Mesenchymal stem cell (in vitro differentiated cells and primary cell): ENCODE measurements around the gene BCO1.

Experiments
- DNase-seq: peaks from one replicate; pipeline ENCODE4 v3.0.0-alpha.2; 2013
- H2AFZ ChIP-seq: one replicate; pipeline ENCODE4 v1.6.1; 2013; ENCODE audit warnings: low read depth, mild to moderate bottlenecking, control low read depth, inconsistent platforms, low read length, moderate library complexity
- H2AK5ac ChIP-seq: 2 replicates; pipeline ENCODE4 v1.6.1; 2013; ENCODE audit warnings: low read length, moderate library complexity, mild to moderate bottlenecking, inconsistent platforms; ENCODE audit not compliant: severe bottlenecking
- H2BK120ac ChIP-seq: one replicate; pipeline ENCODE4 v1.6.1; 2013; ENCODE audit warnings: low read depth, mild to moderate bottlenecking, inconsistent platforms, low read length, moderate library complexity
- H2BK12ac ChIP-seq, 2 experiments: one replicate each; pipeline ENCODE4 v1.6.1; 2013; ENCODE audit warnings: inconsistent platforms in 2 of 2, low read length in 2 of 2, mild to moderate bottlenecking in 2 of 2, moderate library complexity in 2 of 2, control low read depth in 1 of 2
- H2BK15ac ChIP-seq: one replicate; pipeline ENCODE4 v1.6.1; 2013; ENCODE audit warnings: mild to moderate bottlenecking, low read depth, inconsistent platforms; ENCODE audit not compliant: poor library complexity, severe bottlenecking
- H2BK5ac ChIP-seq: 2 replicates; pipeline ENCODE4 v1.6.1; 2013; ENCODE audit warnings: low read depth, mild to moderate bottlenecking, low read length, control low read depth, inconsistent platforms; ENCODE audit not compliant: poor library complexity, severe bottlenecking
- H3K14ac ChIP-seq, 2 experiments: one replicate each; pipeline ENCODE4 v1.6.1; 2013; ENCODE audit warnings: inconsistent platforms in 2 of 2, low read length in 2 of 2, control low read depth in 1 of 2, mild to moderate bottlenecking in 1 of 2, moderate library complexity in 1 of 2
- H3K18ac ChIP-seq, 2 experiments: one replicate each; pipeline ENCODE4 v1.6.1; 2013; ENCODE audit warnings: inconsistent platforms in 2 of 2, low read length in 2 of 2, control low read depth in 1 of 2, low read depth in 1 of 2, mild to moderate bottlenecking in 1 of 2
- H3K23ac ChIP-seq, 2 experiments: one replicate each; pipeline ENCODE4 v1.6.1; 2013; ENCODE audit warnings: inconsistent platforms in 2 of 2, low read length in 2 of 2, mild to moderate bottlenecking in 2 of 2, moderate library complexity in 2 of 2, control low read depth in 1 of 2
- H3K27ac ChIP-seq: 2 replicates; pipeline ENCODE4 v1.5.1; 2013; ENCODE audit warnings: mild to moderate bottlenecking, moderate library complexity, low read length, control low read depth, inconsistent platforms; ENCODE audit not compliant: poor library complexity, severe bottlenecking
- H3K27me3 ChIP-seq, 2 experiments: 2 replicates each; pipeline versions ENCODE4 v1.6.1 to v1.7.0; 2013; ENCODE audit warnings: low read length in 2 of 2, mild to moderate bottlenecking in 2 of 2, moderate library complexity in 2 of 2, control low read depth in 1 of 2, inconsistent platforms in 1 of 2; ENCODE audit not compliant: control insufficient read depth in 1 of 2, insufficient read depth in 1 of 2
- H3K36me3 ChIP-seq, 2 experiments: 2 replicates each; pipeline versions ENCODE4 v1.6.1 to v1.7.0; 2013; ENCODE audit warnings: low read length in 2 of 2, control low read depth in 1 of 2, inconsistent platforms in 1 of 2, low read depth in 1 of 2, mild to moderate bottlenecking in 1 of 2; ENCODE audit not compliant: insufficient read depth in 2 of 2, control insufficient read depth in 1 of 2
- H3K4ac ChIP-seq, 2 experiments: one replicate each; pipeline ENCODE4 v1.6.1; 2013; ENCODE audit warnings: inconsistent platforms in 2 of 2, low read length in 2 of 2, mild to moderate bottlenecking in 2 of 2, moderate library complexity in 2 of 2, control low read depth in 1 of 2, low read depth in 1 of 2
- H3K4me1 ChIP-seq: 2 replicates; pipeline ENCODE4 v1.6.1; 2013; ENCODE audit warnings: low read depth, low read length, control low read depth; ENCODE audit not compliant: control insufficient read depth, insufficient read depth
- H3K4me2 ChIP-seq: 2 replicates; pipeline ENCODE4 v1.6.1; 2013; ENCODE audit warnings: low read length, mild to moderate bottlenecking, inconsistent platforms; ENCODE audit not compliant: poor library complexity, severe bottlenecking
- H3K4me3 ChIP-seq, 2 experiments: 2 replicates each; pipeline versions ENCODE4 v1.5.1 to v1.7.0; 2013; ENCODE audit warnings: low read length in 2 of 2, mild to moderate bottlenecking in 2 of 2, control low read depth in 1 of 2, low read depth in 1 of 2; ENCODE audit not compliant: insufficient read depth in 1 of 2
- H3K79me1 ChIP-seq: replicated peaks from 2 replicates; pipeline ENCODE4 v1.6.1; 2013; ENCODE audit warnings: mild to moderate bottlenecking, control low read depth, low read length, inconsistent platforms; ENCODE audit not compliant: poor library complexity, severe bottlenecking
- H3K9ac ChIP-seq: 2 replicates; pipeline ENCODE4 v1.7.0; 2013; ENCODE audit warnings: mild to moderate bottlenecking, low read length, moderate library complexity
- H3K9me3 ChIP-seq: 2 replicates; pipeline ENCODE4 v1.7.0; 2013; ENCODE audit warnings: mild to moderate bottlenecking, low read length; ENCODE audit not compliant: control insufficient read depth
- H4K8ac ChIP-seq: one replicate; pipeline ENCODE4 v1.6.1; 2013; ENCODE audit warnings: inconsistent platforms, mild to moderate bottlenecking, low read length, moderate library complexity
- H4K91ac ChIP-seq: one replicate; pipeline ENCODE4 v1.6.1; 2013; ENCODE audit warnings: mild to moderate bottlenecking, low read length, inconsistent platforms
- WGBS: methylation state at CpG from one replicate; pipeline ENCODE4 v1.1.7; 2013; ENCODE audit warnings: mixed read lengths; 5-methylcytosine and 5-hydroxymethylcytosine counted together

Gene BCO1

DNA sequence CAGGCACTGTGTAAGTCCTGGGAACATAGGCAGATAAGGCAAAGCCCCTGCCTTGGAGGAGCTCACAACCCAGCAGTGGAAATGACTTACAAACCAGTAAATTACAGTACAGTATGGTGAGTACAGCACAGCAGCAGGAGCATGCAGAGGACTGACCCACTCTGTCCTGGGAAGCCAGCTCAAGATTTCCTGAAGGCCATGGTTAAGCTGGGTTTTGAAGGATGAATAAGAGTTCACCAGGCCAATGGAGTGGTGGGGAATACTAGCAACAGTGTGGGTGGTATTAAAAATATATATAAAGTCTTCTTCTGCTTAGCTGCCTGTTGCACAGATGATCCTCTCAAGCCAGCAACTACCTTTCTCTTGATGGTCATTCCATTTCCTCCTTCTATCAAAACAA lies 73.3 kb downstream of the BCO1 start:
- H2BK5ac ChIP-seq = no peak overlapping the region
- peaks cover 0 to 3% of the 10 kb centered on the region in 2 experiments for H3K36me3 ChIP-seq
- H3K9ac ChIP-seq = no peak overlapping the region
- H3K27ac ChIP-seq = no peak overlapping the region
- H3K9me3 ChIP-seq = no peaks in the 10 kb centered on the region
- H2AFZ ChIP-seq = no peak overlapping the region
- H3K4ac ChIP-seq = no peak overlapping the region
- H2BK12ac ChIP-seq = no peak overlapping the region
- no peak overlapping the region for H4K91ac ChIP-seq
- H2AK5ac ChIP-seq = no peak overlapping the region
- H3K18ac ChIP-seq = no peak overlapping the region
- H3K14ac ChIP-seq = no peak overlapping the region
- no peak overlapping the region for H2BK120ac ChIP-seq
- H2BK15ac ChIP-seq = no peak overlapping the region
- peaks cover 35% of the 10 kb centered on the region for H3K79me1 ChIP-seq
- no peak overlapping the region for H3K4me2 ChIP-seq
- no peak for DNase-seq
- H3K27me3 ChIP-seq = no peaks in the 10 kb centered on the region
- H3K23ac ChIP-seq = no peak overlapping the region
- no peak overlapping the region for H3K4me3 ChIP-seq
- H4K8ac ChIP-seq = no peak overlapping the region
- H3K4me1 ChIP-seq = peaks cover 7% of the 10 kb centered on the region

DNA sequence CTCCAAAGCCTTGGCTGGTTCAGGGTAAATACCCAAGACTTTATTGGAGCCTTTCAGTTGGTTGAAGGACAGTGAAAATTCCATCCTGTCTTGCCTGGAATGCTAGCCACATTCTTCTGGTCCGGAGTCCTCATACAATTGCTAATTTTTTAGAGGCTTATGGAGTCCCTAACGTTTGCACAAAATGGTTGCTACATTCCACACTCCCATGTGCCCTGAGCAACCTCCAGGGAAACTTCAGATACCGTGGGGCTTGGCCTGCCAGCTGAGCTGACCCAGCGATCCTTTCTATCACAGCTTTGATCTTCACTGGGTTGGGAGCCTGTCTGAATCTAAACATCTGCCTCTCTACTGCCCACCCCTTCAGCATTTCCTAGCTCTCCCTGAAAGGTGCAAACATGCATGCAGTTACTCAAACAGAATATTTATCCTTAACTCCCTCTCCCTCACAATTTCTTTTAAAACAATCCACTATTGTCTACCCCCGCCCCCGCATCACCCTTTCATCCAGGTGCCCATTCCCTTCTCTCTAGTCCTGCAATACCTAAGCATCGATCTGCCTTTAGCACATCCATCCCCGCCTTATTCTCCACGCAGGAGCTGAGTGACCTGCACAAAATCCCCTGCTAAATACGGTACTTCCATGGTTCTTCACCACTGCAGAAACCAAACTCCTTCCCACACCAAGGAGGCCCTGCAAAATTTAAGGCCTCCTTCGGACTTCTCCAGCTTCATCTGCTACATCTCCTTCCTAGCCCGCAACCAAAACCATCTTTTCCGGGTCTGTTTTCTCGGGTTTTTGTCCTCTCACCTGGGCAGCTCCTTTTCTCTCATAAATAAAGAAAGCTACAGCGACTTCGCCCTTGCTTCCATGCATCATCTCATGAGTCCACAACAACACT lies 75.5 kb downstream of the BCO1 start:
- Histone ChIP-seq H2BK5ac (no peak overlapping the region), H3K9me3 (no peaks in the 10 kb centered on the region), H4K8ac (peak overlapping the region; percentile 52), H2AFZ (peak overlapping the region; percentile 24), H3K4me2 (peak overlapping the region; percentile 89), H3K23ac (peak overlapping the region in 1 of 2 experiments; percentile 95), H3K27ac (peak overlapping the region; percentile 21), H3K18ac (peak overlapping the region; percentile 26 to 54), H3K79me1 (peaks cover 29% of the 10 kb centered on the region), H3K36me3 (peaks cover 0 to 3% of the 10 kb centered on the region in 2 experiments), H2BK120ac (no peak overlapping the region), H3K4me3 (peak overlapping the region; percentile 54 to 96), H2BK15ac (no peak overlapping the region), H3K4ac (no peak overlapping the region), H3K27me3 (no peaks in the 10 kb centered on the region), H3K4me1 (peaks cover 13% of the 10 kb centered on the region), H3K14ac (no peak overlapping the region), H3K9ac (peak overlapping the region; percentile 89), H4K91ac (no peak overlapping the region), H2BK12ac (no peak overlapping the region), H2AK5ac (no peak overlapping the region)
- WGBS = under 1% methylated on average over 16 of the region's 16 CpGs
- no peak for DNase-seq

GRCh38 chr16:81314603-81315270 lies 76.2 kb downstream of the BCO1 start, which contains the start of gene GAN:
Gene GAN, plus strand, starts transcription at chr16:81314962. Its CDS starts 152 bp downstream, at chr16:81315114.
- peak within 1 kb of the TSS; percentile 89 for H3K9ac ChIP-seq
- peak within 1 kb of the TSS; percentile 83 for H4K91ac ChIP-seq
- H2BK12ac ChIP-seq = peak within 1 kb of the TSS in 1 of 2 experiments; percentile 69
- no peaks in the 10 kb centered on the region for H3K9me3 ChIP-seq
- H2BK5ac ChIP-seq = no peak within 1 kb of the TSS
- H2BK120ac ChIP-seq = peak within 1 kb of the TSS; percentile 81
- WGBS = under 1% methylated on average over 55 of the region's 75 CpGs
- H3K4me3 ChIP-seq = peak within 1 kb of the TSS; percentile 96 to 97
- H3K4me1 ChIP-seq = peaks cover 13% of the 10 kb centered on the region
- H2AFZ ChIP-seq = peak within 1 kb of the TSS; percentile 66
- peak within 1 kb of the TSS; percentile 27 for H3K27ac ChIP-seq
- no peaks in the 10 kb centered on the region for H3K27me3 ChIP-seq
- no peak within 1 kb of the TSS for H2AK5ac ChIP-seq
- H3K36me3 ChIP-seq = peaks cover 0 to 3% of the 10 kb centered on the region in 2 experiments
- DNase-seq = peak; percentile 96
- H3K18ac ChIP-seq = peak within 1 kb of the TSS; percentile 78 to 95
- peak within 1 kb of the TSS; percentile 89 for H3K4me2 ChIP-seq
- peak within 1 kb of the TSS; percentile 82 for H4K8ac ChIP-seq
- H3K4ac ChIP-seq = peak within 1 kb of the TSS in 1 of 2 experiments; percentile 86
- H3K79me1 ChIP-seq = peaks cover 26% of the 10 kb centered on the region
- peak within 1 kb of the TSS in 1 of 2 experiments; percentile 82 for H3K14ac ChIP-seq
- peak within 1 kb of the TSS; percentile 78 for H2BK15ac ChIP-seq
- peak within 1 kb of the TSS; percentile 64 to 95 for H3K23ac ChIP-seq
